ENCODE results near the gene PLA2G6. TPM values are rescaled to one million over a fixed set of nuclear protein-coding genes. Genes with fewer than 3 reads are reported as not detected.

PLA2G6 gene
- total and polyA plus RNA-seq, 2 of the 8 experiments (the other 6 are each of a cell fraction or from before 2014, with no cell fraction given): 13.2 to 21.0 TPM

DNA sequence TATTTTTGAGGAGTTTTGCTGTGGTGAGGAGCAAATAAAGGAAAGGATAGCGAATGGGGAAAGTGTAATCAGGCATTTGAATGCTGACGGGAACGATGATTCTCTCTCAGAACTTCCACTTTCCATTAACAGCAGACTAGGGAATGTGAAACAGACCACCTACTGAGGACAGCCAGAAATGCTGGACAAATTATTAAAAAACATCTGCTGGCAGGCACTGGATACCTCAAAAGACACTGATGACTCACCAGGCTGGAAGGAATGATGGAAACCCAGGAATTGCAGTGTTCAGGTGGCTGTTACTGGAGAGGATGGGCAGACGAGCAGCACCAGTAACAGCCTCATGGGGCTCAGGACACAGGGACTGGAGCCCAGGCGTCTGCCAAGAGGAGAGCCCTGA lies 33.4 kb downstream of the PLA2G6 start:
- Histone ChIP-seq H3K14ac (ENCODE audit: insufficient read length) (no peak overlapping the region), H4K5ac (ENCODE audit: insufficient read length, low read depth, low read length) (no peak overlapping the region), H3K4me1 (replicated peaks in 1 of 4; ENCODE audit: control insufficient read depth in 3 of 4, insufficient read depth in 4 of 4, low read length in 3 of 4) (peaks cover 0 to 3% (median 0%) of the 10 kb centered on the region in 4 experiments; a peak in 3 of 7 replicates), H2AFZ (ENCODE audit: low read length) (no peak overlapping the region), H4K20me1 (replicated peaks in 1 of 2; ENCODE audit: control insufficient read depth in 1 of 2, insufficient read depth in 2 of 2, low read length in 2 of 2) (peaks cover 0 to 1% of the 10 kb centered on the region in 2 experiments), H3K9ac (replicated peaks in 1 of 4; ENCODE audit: extremely low read depth in 1 of 4, low read depth in 3 of 4, low read length in 3 of 4) (no peak overlapping the region), H3K4ac (replicated peaks; ENCODE audit: insufficient read length, low read depth, low read length) (no peak overlapping the region), H2BK120ac (replicated peaks; ENCODE audit: low read depth, low read length) (no peak overlapping the region), H3K18ac (ENCODE audit: extremely low read depth, low read length) (no peak overlapping the region), H3K4me3 (ENCODE audit: extremely low read depth in 1 of 4, insufficient read depth in 2 of 4, low read depth in 3 of 4, low read length in 4 of 4) (no peak overlapping the region), H3K79me2 (ENCODE audit: control insufficient read depth in 1 of 2, insufficient read depth in 2 of 2, low read length in 2 of 2) (no peaks in the 10 kb centered on the region), H3K79me1 (ENCODE audit: low read depth, low read length) (no peaks in the 10 kb centered on the region), H3K4me2 (ENCODE audit: insufficient read depth in 1 of 2, low read depth in 2 of 2, low read length in 2 of 2) (no peak overlapping the region), H3K9me3 (ENCODE audit: insufficient read depth in 2 of 2, low read depth in 1 of 2, low read length in 1 of 2) (no peaks in the 10 kb centered on the region), H2BK20ac (ENCODE audit: low read length) (no peak overlapping the region), H2BK5ac (ENCODE audit: low read depth, low read length) (no peak overlapping the region), H4K91ac (replicated peaks; ENCODE audit: insufficient read length, low read length) (no peak overlapping the region), H3K27me3 (replicated peaks in 1 of 4; ENCODE audit: control insufficient read depth in 3 of 4, extremely low read depth in 1 of 4, insufficient read depth in 3 of 4, low read length in 3 of 4) (no peaks in the 10 kb centered on the region), H3K36me3 (ENCODE audit: control insufficient read depth in 2 of 4, insufficient read depth in 4 of 4, low read length in 3 of 4) (no peaks in the 10 kb centered on the region), H4K8ac (ENCODE audit: extremely low read depth, insufficient read depth, low read length) (no peak overlapping the region), H3K56ac (replicated peaks; ENCODE audit: insufficient read length, low read depth, low read length) (no peak overlapping the region), H2AK5ac (ENCODE audit: low read depth, low read length) (no peak overlapping the region), H3K23ac (ENCODE audit: insufficient read length) (no peak overlapping the region), H2BK12ac (ENCODE audit: low read depth, low read length) (no peak overlapping the region), H2BK15ac (ENCODE audit: low read length) (0 out of 2 replicates have a peak overlapping the region, but pooled peaks have one; percentile 5), H3K27ac (ENCODE audit: low read depth, low read length) (no peak overlapping the region), H3K23me2 (ENCODE audit: low read depth, low read length) (no peaks in the 10 kb centered on the region; the same call in 1 of the 2 replicates)
- CTCF ChIA-PET (ENCODE audit: partially characterized antibody): no interaction called here
- WGBS, 2 experiments (ENCODE audit: extremely low coverage in 1 of 2, insufficient coverage in 1 of 2, insufficient read length in 1 of 2, insufficient replicate concordance in 2 of 2, low coverage in 1 of 2, low lambda C conversion rate in 2 of 2, missing lambda C conversion rate in 1 of 2): 82% methylated on average over 5 of the region's 5 CpGs; no CpG with 5 or more reads in 1 of the 2 experiments
- TF ChIP-seq SP1 (IDR thresholded peaks at IDR 0.05; ENCODE audit: low read depth, low read length) (no peak), PHF8 (conservative IDR thresholded peaks at IDR 0.05; ENCODE audit: low read depth, low read length) (no peak), JUND (IDR thresholded peaks at IDR 0.05; ENCODE audit: low read length) (peak; percentile 50; the same call in 1 of the 2 replicates), ATF2 (IDR thresholded peaks at IDR 0.05; ENCODE audit: low read length) (no peak)
- DNase-seq (ENCODE audit: low read depth in 1 of 2, low spot score in 2 of 2) (no peak), FAIRE-seq (no peak)
- POLR2A ChIA-PET (ENCODE audit: partially characterized antibody): no interaction called here
